CD4-positive, alpha-beta T cell treated with Interleukin-12 subunit alpha and Interleukin-12 subunit beta, for 1 hour (primary cell): Measurements from ENCODE around the gene SLC23A3.

Experiments
- DNase-seq: peaks from one replicate; pipeline ENCODE4 v3.0.0-alpha.2; 2020

SLC23A3 gene

GRCh38 chr2:219175928-219176817, 6.3 kb upstream of the SLC23A3 start:
- DNase-seq: no peak

DNA sequence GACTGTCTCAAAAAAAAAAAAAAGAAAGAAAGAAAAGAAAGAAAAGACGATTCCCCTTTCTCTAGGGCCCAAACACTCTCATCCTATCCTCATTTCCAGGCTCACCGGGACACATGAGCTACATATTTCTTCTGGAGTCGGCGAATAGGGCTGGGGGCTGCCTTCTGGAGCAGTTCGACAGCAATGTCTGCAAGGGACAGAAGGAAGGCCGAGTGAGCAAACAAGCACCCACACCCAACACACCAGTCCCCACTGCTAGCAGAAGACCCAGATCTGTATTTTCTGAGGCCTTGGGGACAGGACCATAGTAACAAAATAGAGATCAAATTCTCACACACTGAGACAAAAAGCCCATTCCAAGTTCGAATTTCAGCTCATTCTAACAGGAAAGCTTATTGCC, 5.7 kb upstream of the SLC23A3 start:
- no peak for DNase-seq

DNA sequence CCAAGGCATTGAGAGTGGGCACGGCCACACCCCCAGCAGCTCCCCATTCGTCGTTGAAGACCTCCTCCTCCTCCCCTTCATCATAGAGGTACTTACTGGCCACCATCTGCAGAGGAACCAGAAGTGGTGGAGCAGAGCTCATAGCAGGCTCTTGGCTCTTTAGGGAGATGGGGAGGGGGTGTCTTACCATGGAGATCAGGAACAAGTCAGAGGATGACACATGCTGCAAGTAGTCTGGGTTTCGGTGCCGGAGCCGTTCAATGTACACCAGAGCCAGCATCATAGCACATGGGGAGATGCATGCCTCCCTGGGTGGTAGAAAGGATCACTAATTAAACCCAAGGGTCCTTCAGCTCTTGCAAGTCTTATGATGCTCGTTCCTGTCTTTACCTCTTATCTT, 5.0 kb upstream of the SLC23A3 start:
- no peak for DNase-seq

DNA sequence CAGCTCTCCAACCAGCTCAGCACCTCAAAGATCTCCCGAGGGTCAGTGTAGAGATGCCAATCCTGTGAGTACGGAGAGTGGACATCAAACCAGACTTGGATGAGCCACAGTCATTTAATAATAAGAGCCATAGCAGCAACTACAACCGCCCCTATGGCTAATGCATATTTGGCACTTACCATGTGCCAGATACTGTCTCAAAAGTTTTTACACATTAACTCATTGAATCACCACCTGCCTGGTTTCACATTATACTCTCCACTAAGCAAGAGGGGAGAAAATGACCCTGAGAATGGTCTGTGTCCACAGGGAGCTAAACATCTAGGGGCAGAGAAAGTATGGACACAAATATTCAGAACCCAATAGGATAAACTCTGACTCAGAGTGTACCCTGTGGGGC, 4.3 kb upstream of the SLC23A3 start:
- no peak for DNase-seq

DNA sequence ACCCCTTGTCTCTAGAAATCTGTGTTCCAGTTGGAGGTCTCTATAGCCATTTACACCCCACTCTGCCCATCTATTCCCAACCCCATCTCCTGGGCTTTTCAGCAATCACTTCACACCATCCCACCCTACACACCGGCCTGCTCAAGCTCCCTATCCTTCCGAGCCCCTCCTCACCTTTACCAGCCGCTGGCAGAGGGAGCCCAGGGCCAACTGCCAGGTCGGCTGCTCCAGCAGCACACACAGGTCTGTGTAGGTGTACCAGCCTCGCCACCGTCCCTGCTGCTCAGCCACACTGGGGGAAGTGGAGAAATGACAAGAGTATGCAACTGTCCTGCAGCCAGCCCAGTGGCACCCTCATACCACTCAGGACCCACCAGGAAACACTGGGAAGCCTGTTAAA, 3.3 kb upstream of the SLC23A3 start:
- DNase-seq: no peak

GRCh38 chr2:219172231-219173154, 2.7 kb upstream of the SLC23A3 start:
- DNase-seq: no peak

DNA sequence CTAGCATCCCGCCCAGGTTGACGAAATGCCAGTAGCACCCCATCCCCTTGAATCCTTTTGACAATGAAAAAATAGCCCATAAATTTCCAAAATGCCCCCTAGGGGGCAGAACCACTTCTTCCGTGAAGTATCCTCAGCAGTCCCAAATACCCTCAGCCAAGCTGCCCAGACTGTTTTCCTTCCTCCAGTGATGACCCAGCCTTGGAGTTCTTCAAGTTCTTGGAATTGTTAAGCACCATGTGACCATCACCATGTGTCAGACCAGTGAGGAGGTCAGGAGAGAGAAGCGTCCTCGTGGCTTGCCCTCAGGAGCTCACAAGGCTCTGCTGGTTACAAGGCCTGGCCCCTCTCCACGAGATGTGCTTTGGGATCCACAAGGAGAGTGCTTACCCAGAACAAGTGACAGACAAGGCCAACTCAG, 1.4 kb upstream of the SLC23A3 start:
- peak; percentile 60 for DNase-seq

GRCh38 chr2:219168932-219169331, 897 bp downstream of the SLC23A3 start:
- DNase-seq: no peak

DNA sequence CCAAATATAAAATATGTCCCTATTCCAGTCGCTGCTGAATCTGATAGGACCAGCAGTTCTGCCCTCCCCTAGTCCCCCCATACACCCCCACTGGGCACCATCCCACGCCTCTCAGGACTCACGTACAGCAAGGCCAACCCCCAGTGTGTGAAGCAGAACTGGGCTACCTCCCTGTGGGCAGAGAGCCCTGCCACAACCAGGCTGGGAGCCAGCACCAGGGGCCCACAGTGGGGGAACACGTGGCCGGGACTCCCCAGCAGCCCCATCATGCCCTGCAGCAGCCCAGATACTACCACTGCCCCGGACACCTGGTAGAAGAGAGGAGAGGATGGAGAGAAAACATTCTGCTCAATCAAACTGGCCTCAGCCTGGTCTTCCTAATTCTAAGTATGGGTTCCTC, 1.3 kb downstream of the SLC23A3 start:
- no peak for DNase-seq

GRCh38 chr2:219167997-219168396, 1.8 kb downstream of the SLC23A3 start:
- no peak for DNase-seq

DNA sequence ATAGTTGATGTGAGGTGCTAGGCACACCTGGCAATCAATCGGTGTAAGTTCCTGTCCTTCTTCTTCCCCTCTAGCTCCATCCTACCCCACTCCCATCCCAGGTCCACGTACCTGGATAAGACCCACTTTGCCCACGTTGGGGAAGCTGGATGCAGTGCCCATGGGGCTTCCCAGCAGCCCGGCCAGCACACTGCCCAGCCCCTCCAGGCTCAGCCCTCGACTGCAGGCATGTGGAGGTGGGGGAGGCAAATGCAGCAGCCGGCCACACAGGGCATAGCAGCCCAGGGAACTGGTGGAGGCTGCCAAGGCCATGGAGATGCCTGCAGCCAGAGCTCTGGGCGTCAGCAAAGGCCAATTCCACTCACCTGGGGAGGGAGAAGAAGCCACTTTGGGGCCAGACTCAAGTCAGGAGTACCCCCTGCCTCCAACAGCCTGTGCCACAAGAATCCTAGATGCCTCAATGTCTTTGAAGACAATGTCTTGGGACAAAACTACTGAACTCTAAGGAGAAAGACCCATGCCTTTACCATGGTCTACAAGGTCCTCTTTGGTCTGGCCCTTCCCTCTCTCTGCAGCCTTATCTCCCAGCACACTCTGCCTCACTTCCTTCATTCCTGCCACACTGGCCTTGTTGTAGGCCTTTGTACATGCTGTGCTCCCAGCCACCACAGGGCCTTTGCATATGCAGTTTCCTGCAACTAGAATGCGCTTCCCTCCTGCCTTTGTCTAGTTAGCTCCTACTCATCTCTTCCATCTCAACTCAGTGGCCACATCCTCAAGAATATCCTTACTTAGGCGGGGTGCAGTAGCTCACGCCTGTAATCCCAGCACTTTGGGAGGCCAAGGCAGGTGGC, 4.5 kb downstream of the SLC23A3 start:
- no peak for DNase-seq

GRCh38 chr2:219163156-219163555, 6.7 kb downstream of the SLC23A3 start:
- no peak for DNase-seq

GRCh38 chr2:219161097-219161496, 8.7 kb downstream of the SLC23A3 start:
- no peak for DNase-seq

DNA sequence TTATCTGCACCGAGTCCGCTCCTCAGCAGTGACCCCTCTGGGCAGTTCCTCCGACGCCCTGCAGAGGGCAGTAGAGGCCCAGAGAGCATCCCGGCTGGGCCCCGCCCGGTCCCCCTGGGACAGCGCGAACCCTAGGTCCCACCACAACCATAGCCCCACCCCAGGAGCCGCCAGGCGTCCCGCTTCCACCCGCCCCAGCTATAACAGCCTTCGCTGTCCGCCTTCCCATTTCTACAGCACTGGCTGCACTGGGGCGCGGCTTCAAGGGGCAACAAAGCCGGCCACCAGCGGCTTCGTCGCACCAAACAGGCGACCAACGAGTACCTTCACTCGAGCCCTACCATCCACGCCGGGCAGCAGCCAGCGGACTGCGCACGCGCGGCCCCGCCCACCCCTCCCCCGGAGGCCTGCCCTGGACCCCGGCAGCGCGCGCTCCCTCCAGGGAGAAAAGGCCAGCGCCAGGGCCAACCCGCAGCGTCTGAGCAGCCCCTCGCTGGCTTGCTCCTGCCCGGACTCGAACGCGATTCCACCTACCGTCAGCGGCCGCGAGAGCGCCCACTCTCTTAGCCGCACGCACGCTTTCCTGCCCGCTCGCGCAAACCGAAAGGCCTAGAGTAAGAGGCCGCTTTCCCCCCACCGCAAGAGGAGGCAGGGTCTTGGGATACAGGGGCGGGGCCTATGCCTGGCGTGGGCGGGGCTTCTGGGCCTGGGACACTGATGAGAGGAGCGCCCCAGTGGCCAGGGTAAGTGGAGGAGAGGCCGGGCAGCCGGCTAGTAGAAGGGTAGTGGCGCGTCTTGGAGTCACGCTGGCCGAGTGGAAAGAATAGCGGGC, 9.4 kb downstream of the SLC23A3 start, which contains the start of gene NHEJ1:
TSS of gene NHEJ1 (minus strand) at position 630 of the 832 bp plus-strand sequence. CDS start 2,453 bp downstream, outside the sequence.
- DNase-seq: peak; percentile 94

DNA sequence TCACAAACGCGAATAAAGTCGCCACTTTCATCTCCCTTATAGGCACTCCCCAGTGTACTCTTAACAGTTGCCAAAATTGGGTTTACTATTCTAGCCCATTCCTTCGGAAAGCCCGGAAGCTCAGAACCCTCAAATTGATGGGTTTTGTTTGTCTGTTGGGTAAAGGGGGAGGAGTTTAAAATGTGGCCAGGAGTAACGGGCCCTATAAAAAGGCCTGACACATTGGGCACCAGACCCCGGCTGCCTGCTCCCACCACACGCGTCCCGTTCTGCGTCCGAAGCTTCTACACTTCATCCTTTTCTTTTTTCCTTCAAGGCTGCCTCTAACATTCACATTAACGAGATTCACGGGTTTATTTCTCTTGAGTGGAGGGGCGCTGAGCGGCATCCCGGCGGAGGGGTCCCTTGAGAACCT, 10.1 kb downstream of the SLC23A3 start:
- no peak for DNase-seq

- DNase-seq: no peak
Measured at GRCh38 chr2:219158586-219158985, 11.2 kb downstream of the SLC23A3 start.

- no peak for DNase-seq
Measured at GRCh38 chr2:219158025-219158424, 11.8 kb downstream of the SLC23A3 start.

DNA sequence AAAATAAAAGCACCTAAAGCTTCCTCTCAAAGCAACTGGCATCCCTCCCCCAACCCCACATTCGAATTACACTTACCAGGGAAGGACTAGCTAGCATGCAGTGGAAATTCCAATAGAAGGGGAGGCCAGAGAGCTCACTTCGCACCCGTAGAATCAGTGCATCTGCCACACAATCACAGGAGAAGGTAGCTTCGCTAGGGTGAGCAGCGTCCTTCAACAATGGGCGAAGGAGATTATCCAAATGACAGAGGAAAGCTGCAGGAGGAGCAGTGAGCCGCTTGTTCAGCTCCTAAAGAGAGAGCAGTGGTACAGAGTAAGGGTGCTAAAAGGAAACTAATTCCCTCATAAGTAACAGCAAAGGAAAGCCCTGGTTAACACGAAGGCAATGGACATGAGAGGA, 12.4 kb downstream of the SLC23A3 start:
- DNase-seq: no peak

DNA sequence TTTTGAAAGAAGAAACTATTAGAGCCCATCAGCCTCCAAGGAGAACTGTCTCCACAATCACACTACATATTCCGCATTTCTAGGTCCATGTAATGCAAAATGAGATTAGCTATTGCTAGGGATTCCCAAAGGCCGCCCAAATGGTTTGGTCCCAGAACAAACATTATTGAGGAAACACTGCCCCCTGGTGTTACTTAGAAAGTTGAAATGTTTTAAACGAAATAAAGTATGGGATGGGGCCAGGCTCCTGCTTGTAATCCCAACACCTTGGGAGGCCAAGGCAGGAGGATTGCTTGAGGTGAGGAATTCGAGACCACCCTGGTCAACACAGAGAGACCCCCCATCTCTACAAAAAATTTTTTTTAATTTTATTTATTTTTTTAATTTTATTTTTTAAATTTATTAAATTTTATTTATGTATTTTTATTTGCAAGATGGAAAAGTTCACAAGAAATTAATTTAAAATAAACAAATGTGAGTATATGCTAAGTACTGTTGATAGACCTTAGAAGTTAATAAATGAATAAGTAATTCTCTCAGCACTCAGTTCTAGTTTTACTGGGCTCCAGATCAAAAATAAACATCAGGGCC, 14.7 kb downstream of the SLC23A3 start:
- DNase-seq: peak; percentile 73

- DNase-seq: no peak
Measured at GRCh38 chr2:219149667-219150066, 20.2 kb downstream of the SLC23A3 start.

GRCh38 chr2:219142329-219142728, 27.5 kb downstream of the SLC23A3 start:
- no peak for DNase-seq
